Endodermal cell (in vitro differentiated cells): ENCODE results near the gene SPN. TPM values are rescaled to one million over a fixed set of nuclear protein-coding genes. Genes with fewer than 3 reads are reported as not detected.
"Not testable (repeated sequence)": the region's sequence is repeated elsewhere in the genome, so short reads cannot be mapped to it uniquely, and the experiment has no call there.

Experiments
- DNase-seq: peaks from one replicate; pipeline ENCODE4 v3.0.0-alpha.2; 2017
- H3K27ac ChIP-seq: 2 replicates; pipeline ENCODE4 v1.5.1; 2013; ENCODE audit warnings: mild to moderate bottlenecking, low read depth, low read length, moderate library complexity
- H3K27me3 ChIP-seq: 2 replicates; pipeline ENCODE4 v1.6.1; 2013; ENCODE audit warnings: mild to moderate bottlenecking, low read length, moderate library complexity; ENCODE audit not compliant: insufficient read depth, control insufficient read depth, poor library complexity, severe bottlenecking
- H3K36me3 ChIP-seq: 2 replicates; pipeline ENCODE4 v1.7.0; 2013; ENCODE audit warnings: mild to moderate bottlenecking, low read length, moderate library complexity; ENCODE audit not compliant: control insufficient read depth, insufficient read depth
- H3K4me1 ChIP-seq: one replicate; pipeline ENCODE4 v1.7.0; 2013; ENCODE audit warnings: low read length; ENCODE audit not compliant: control insufficient read depth, insufficient read depth
- H3K4me3 ChIP-seq: 2 replicates; pipeline ENCODE4 v1.5.1; 2013; ENCODE audit warnings: mild to moderate bottlenecking, low read length, moderate library complexity
- H3K9ac ChIP-seq: 2 replicates; pipeline ENCODE4 v1.6.1; 2013; ENCODE audit warnings: mild to moderate bottlenecking, low read length, moderate library complexity; ENCODE audit not compliant: poor library complexity, severe bottlenecking; ENCODE audit errors: extremely low read depth
- H3K9me3 ChIP-seq: 2 replicates; pipeline ENCODE4 v1.6.1; 2013; ENCODE audit warnings: mild to moderate bottlenecking, low read length, moderate library complexity; ENCODE audit not compliant: control insufficient read depth
- H3K27ac Mint-ChIP-seq: 2 replicates; pipeline ENCODE4 v1.8.0; 2020; ENCODE audit warnings: mixed read lengths
- H3K27me3 Mint-ChIP-seq: 2 replicates; pipeline ENCODE4 v1.8.0; 2021; ENCODE audit warnings: mild to moderate bottlenecking, mixed read lengths; ENCODE audit not compliant: insufficient read depth
- H3K36me3 Mint-ChIP-seq: 2 replicates; pipeline ENCODE4 v1.8.0; 2020; ENCODE audit warnings: low read depth, mixed read lengths
- H3K4me1 Mint-ChIP-seq: 2 replicates; pipeline ENCODE4 v1.8.0; 2020; ENCODE audit warnings: mixed read lengths
- H3K4me3 Mint-ChIP-seq: 2 replicates; pipeline ENCODE4 v1.8.0; 2020; ENCODE audit warnings: mild to moderate bottlenecking, moderate library complexity, mixed read lengths
- H3K9me3 Mint-ChIP-seq: 2 replicates; pipeline ENCODE4 v1.8.0; 2020; ENCODE audit warnings: mild to moderate bottlenecking, mixed read lengths
- CTCF ChIP-seq: fragments of 200-600 bp; sonication (generic); conservative IDR thresholded peaks from 2 replicates; pipeline ENCODE4 v1.5.0; 2021; ENCODE audit warnings: antibody characterized with exemption, mild to moderate bottlenecking
- WGBS, 2 experiments: methylation state at CpG; one replicate each; pipeline versions ENCODE4 v1.1.5 to v1.1.7; 2013; ENCODE audit warnings: missing lambda C conversion rate in 2 of 2, mixed read lengths in 1 of 2; ENCODE audit not compliant: insufficient coverage in 1 of 2, insufficient read length in 1 of 2; 5-methylcytosine and 5-hydroxymethylcytosine counted together
- total RNA-seq, 2 donors: library from RNA; stranded (reverse); fragmentation: NEBNext Ultra II Directional in 1 of 2; extraction: Animal tissue kit (Norgen Biotek cat#: 25700) in 1 of 2; gene quantifications; 2 replicates in 1 of 2; 3 replicates in 1 of 2; pipeline ENCODE4 v1.2.1, GENCODE V29; 2021

SPN gene
- total RNA-seq, 2 donors from 2014 or later: 0.86 TPM; not detected in 1

DNA sequence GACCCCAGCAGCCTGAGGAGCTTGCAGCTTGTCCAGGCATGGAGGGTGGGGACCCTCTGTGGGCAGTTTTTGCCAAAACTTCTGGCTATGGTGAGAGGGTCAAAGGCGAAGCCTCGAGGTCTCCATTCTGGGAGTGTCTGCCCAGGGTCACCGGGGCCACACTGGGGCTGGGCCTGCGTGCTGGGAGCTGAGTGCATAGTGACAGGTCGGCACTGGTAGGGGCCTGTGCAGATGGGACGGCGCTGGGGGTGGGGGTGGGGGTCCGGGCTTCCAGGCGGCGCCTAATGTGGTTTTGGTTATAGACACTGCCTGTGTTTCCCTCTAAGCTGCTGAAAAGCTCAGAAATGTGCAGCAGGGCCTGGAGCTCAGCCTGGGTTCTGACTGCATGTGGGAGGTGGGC lies 34.3 kb upstream of the SPN start:
- not testable (repeated sequence) for H3K27ac ChIP-seq, H3K9me3 ChIP-seq, H3K27ac Mint-ChIP-seq, H3K4me3 ChIP-seq, H3K4me1 ChIP-seq, H3K27me3 ChIP-seq, H3K36me3 ChIP-seq, H3K36me3 Mint-ChIP-seq, H3K9me3 Mint-ChIP-seq, DNase-seq, H3K4me1 Mint-ChIP-seq, H3K4me3 Mint-ChIP-seq, H3K9ac ChIP-seq, H3K27me3 Mint-ChIP-seq
- WGBS, 2 experiments: 83% methylated on average over 3 of the region's 10 CpGs; no CpG with 5 or more reads in 1 of the 2 experiments

DNA sequence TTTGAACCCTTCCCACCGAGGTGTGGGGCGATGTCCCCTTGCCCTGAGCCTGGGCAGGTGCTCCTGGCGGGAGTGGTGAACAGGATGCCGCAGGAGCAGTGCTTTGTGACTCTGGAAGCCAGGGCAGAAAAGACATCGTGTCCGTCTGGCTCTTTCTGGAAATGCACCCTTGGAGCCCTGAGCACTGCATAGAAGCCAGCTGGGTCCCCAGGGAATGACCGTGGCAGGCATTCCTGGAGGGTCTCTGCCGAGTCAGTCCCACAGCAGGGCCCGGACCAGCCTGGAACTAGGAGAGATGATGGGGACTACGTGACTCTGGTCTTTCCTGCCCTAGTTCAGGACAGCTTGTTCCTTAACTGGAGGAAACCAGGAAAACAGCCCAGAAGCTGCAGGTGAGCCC lies 33.7 kb upstream of the SPN start:
- not testable (repeated sequence) for H3K36me3 Mint-ChIP-seq, H3K9me3 ChIP-seq, H3K9ac ChIP-seq, H3K27ac Mint-ChIP-seq, H3K4me3 ChIP-seq, DNase-seq, H3K36me3 ChIP-seq, H3K27ac ChIP-seq, H3K4me1 ChIP-seq, H3K27me3 ChIP-seq, H3K4me1 Mint-ChIP-seq, H3K4me3 Mint-ChIP-seq, H3K9me3 Mint-ChIP-seq, H3K27me3 Mint-ChIP-seq
- 80 to 89% methylated on average over 3 to 10 of the region's 10 CpGs for WGBS, 2 experiments

- H3K4me3 ChIP-seq, H3K4me1 ChIP-seq, H3K36me3 ChIP-seq, H3K9ac ChIP-seq, H3K27me3 Mint-ChIP-seq, H3K9me3 ChIP-seq, H3K4me1 Mint-ChIP-seq, H3K27ac ChIP-seq, H3K4me3 Mint-ChIP-seq, DNase-seq, H3K27ac Mint-ChIP-seq, H3K27me3 ChIP-seq, H3K9me3 Mint-ChIP-seq, H3K36me3 Mint-ChIP-seq: not testable (repeated sequence)
- 79 to 87% methylated on average over 12 to 20 of the region's 20 CpGs for WGBS, 2 experiments
These were observed 31.4 kb upstream of the SPN start for GRCh38 chr16:29631658-29632057.

- DNase-seq, H3K4me1 ChIP-seq, H3K36me3 ChIP-seq, H3K27ac ChIP-seq, H3K27me3 ChIP-seq, H3K4me1 Mint-ChIP-seq, H3K9ac ChIP-seq, H3K36me3 Mint-ChIP-seq, H3K27me3 Mint-ChIP-seq, H3K9me3 Mint-ChIP-seq, H3K9me3 ChIP-seq, H3K4me3 Mint-ChIP-seq, H3K27ac Mint-ChIP-seq, H3K4me3 ChIP-seq: not testable (repeated sequence)
- WGBS, 2 experiments: 84 to 86% methylated on average over 7 to 15 of the region's 16 CpGs
These were observed 27.1 kb upstream of the SPN start for GRCh38 chr16:29635902-29636301.

DNA sequence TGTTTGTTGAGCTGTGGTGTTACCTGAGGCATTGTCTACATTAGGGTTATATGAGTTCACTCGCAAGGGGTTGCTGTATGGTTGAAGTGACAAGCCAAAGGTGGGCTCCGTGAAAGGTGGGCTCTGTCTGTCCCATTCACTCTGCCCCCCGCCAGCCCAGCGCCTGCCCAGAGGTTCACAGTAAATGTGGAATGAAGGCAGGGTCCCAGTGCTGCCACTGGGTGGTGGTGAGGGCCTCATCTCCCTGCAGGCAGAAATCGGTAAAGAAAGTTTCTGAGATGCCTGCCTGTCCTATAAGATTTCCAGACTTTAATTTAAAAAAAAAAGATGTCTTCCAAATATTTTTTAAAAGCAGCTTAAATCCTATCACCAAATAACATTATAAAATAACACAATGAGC lies 26.7 kb upstream of the SPN start:
- H3K9me3 ChIP-seq, H3K4me1 ChIP-seq, H3K27me3 ChIP-seq, H3K4me1 Mint-ChIP-seq, H3K4me3 Mint-ChIP-seq, H3K9me3 Mint-ChIP-seq, H3K36me3 Mint-ChIP-seq, H3K27me3 Mint-ChIP-seq, H3K9ac ChIP-seq, DNase-seq, H3K27ac Mint-ChIP-seq, H3K4me3 ChIP-seq, H3K36me3 ChIP-seq, H3K27ac ChIP-seq: not testable (repeated sequence)
- peak; percentile 47 for TF ChIP-seq CTCF
- no CpG with 5 or more reads among the region's 5 CpGs for WGBS, 2 experiments

- H3K27me3 Mint-ChIP-seq, H3K9me3 ChIP-seq: not testable (repeated sequence)
These were observed 24.3 kb upstream of the SPN start for GRCh38 chr16:29638751-29639150.

More at GRCh38 chr16:29638751-29639150, 24.3 kb upstream of the SPN start:
- not testable (repeated sequence) for H3K4me3 ChIP-seq, H3K36me3 Mint-ChIP-seq, H3K4me1 ChIP-seq, H3K36me3 ChIP-seq, H3K4me3 Mint-ChIP-seq, H3K9me3 Mint-ChIP-seq, H3K27ac Mint-ChIP-seq, H3K9ac ChIP-seq, DNase-seq, H3K27ac ChIP-seq, H3K27me3 ChIP-seq, H3K4me1 Mint-ChIP-seq
- WGBS, 2 experiments: 95 to 98% methylated on average over 7 to 8 of the region's 8 CpGs
